NCI-H1694 treated with DMSO at 0.1 percent for 48 hours (cell line): Measurements from ENCODE around the gene FRMD4A.

Experiments used
- DNase-seq: peaks from one replicate; lab custom pipeline; 2025; lab: John Stamatoyannopoulos, UW

The FRMD4A gene

DNA sequence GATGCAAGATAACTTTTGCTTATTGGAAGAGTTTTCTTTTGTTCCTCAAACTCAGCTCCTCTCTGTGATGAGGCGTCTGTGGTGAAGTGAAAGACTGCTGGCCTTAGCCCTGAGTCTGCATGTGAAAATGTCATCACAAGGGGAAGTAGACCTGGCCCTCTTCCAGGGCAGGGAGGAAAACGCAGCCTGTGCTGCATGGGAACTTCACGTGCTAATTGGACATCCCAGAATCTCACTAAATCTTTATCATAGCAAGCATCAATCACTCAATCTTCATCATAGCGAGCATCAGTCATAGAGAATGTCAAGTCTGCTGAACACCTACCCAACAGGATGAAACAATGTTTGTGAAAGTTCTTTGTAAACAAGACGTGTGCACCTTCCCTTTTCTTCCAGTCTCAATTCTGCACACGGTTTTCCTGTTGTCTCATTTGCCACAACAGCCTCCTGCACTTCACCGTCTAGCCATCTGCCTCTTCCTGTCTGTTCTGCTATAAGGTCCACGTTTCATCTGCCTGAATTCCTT lies 314.6 kb downstream of the FRMD4A start:
- DNase-seq: no peak

DNA sequence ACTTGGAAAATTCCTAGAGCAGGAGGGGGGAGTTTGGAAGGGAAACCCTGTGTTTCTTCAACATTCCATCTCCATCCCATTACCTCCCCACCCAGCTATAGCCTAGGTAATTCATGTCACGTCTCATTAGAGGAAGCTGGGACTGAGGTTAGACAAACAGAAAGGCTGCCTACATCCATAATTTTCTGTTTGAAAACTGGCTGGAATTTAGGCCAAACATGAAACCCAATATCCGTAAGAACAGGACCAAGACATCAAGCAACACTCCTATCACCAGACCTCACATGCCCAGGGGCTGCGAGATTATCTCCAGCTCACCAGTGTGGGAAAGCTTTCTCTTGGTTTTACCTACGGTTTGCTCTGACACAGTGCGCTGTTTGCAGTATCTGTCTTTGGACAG lies 316.3 kb downstream of the FRMD4A start:
- DNase-seq: no peak

DNA sequence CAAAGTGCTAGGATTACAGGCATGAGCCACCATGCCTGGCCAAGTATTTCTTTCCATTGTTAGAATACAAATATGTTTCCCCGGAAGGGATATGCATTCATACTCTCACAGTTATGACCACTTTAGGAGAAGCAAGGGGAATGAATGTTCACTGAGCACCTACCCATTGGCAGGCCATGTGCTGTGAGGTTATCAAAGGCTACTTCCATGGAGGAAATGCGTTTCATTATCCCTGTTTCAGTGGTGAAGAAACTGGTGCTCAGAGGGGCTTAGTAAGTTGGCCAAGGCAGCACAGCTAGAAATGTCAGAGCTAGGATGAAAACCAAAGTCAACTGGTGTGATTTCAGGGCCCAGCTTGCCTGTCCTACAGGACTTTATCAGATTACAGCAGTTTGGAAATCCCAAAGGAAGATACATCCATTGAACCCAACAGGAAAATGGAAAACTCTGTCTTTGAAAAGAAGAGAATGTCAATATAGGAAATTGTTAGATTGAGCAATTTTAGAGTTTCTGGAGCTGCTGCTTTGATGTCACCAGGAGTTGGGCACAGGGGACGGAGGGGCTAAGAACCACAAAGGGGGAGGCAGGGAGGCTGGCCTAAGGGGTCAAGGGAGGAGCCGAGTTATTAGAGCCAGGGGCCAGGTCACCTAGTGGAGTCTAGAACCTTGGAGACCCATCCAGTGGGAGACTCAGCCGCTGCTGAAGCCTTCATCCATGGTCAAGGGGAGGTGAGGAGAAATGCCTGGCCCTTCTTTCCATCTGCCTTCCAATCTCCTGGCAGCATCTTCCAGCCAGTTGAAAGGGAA lies 319.8 kb downstream of the FRMD4A start:
- DNase-seq: no peak

DNA sequence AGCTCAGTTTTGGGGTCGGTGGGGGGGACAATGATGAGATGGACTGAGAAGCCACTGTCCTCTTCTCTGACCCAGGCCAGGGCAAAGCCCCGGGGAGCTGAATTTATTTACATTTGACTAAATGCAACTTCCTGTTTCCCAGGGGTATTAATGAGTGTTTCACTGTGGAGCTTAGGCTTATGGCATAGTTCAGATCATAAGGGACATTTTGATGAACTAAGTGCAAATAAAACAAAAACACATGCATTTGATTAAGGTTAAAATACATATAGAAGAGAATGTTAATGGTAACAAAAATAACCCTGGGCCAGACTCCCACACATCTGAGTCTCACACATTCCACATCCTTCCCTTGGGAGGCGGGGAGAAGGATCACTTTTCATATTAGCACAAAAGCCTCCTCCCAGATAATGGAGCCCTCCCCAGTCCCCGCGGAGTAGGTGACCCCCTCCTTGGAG lies 320.6 kb downstream of the FRMD4A start:
- DNase-seq: no peak

DNA sequence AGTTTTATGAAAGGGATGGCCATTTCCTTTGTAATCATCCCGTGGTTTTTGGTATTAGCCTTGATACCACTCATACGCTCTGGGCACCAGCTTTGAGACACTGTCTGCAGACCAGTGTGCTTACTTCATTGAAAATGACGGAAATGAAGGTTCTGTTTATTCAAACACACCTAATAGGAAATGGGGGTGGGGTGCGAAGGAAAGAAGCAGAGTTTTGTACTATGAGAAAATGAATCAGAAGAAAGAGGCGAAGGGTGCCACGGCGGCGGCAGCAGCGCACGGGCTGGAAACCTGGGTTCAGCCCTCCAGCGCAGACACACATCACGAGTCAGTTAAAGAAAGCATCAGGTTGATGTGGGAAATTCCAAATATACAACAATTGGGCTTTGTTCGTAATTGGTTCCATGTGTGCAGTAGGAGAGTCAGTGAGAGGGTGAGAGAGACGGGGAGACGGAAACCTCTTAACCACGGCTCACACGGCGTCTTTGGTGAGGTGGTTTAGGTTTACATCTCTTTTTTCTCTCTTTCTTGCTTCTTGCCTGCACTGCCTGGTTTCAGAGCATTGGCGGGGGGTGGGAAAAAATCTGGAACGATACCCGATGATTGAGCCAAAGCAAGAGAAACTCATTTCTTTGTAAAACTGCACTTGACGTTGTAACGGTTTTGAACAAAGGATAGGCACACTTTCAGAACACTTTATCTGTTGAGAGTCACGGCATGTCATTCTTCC lies 321.2 kb downstream of the FRMD4A start:
- DNase-seq: no peak

DNA sequence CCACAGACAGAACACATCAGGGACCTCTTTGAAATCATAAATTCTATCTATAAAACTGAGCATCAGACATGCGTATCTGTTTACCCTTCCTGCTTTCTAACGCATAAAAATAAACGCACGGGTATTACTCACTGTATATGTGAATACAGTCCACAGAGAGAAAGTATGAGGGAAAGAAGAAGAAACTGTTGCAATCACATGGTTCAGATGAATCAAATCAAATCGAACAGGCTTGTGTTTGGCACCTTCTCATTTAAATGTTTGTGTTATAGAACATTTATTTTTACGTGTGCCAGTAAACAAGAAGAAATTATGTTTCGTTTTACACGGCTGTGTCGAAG lies 322.0 kb downstream of the FRMD4A start:
- DNase-seq: no peak

DNA sequence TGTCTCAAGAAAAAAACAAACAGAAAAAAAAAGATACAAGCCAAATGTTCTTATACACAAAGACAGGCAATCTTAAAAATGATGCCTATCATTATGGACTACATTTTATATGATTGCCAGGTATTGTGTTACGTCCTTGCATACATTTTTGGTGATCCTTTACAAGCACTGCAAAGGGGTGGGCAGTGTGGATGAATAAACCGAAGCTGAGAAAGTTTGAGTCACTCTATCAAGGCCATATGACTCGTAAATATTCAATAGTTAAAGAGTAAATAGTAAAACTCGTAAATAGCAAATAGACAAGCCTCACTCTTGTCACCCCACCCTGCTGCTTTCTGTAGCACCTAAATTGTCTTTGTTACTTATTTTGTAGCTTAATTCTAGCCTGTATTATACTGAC lies 326.2 kb downstream of the FRMD4A start:
- no peak for DNase-seq

DNA sequence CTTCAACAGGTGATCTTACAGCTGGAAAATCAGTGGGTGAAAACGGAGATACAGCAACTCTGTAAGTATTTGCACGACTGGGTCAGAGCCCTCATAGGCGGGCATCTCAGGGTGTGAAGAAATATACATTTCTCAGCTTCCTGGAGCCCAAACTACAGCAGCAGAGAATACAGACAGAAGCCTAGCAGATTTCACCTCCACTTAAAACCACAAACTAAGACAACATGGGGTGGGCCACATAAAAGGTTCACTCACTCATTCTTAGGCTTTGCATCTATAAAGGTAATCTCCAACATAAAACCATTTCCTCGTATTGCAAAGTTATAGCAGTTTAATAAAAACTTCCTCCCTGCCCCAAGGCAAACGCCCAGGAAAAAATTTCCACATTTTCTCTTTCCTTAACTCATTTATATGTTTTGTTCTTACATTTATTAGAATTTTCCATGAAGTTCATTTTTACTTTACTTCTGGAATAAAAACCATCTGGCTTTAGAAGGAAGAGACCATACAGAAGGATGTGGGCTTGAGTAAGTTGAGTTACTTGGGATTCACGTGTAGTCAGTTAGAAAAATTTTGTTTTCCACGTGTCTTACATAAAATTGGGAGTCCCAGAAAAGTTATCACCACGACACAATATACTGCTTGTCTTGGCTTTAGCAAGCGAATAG lies 327.1 kb downstream of the FRMD4A start:
- DNase-seq: no peak

DNA sequence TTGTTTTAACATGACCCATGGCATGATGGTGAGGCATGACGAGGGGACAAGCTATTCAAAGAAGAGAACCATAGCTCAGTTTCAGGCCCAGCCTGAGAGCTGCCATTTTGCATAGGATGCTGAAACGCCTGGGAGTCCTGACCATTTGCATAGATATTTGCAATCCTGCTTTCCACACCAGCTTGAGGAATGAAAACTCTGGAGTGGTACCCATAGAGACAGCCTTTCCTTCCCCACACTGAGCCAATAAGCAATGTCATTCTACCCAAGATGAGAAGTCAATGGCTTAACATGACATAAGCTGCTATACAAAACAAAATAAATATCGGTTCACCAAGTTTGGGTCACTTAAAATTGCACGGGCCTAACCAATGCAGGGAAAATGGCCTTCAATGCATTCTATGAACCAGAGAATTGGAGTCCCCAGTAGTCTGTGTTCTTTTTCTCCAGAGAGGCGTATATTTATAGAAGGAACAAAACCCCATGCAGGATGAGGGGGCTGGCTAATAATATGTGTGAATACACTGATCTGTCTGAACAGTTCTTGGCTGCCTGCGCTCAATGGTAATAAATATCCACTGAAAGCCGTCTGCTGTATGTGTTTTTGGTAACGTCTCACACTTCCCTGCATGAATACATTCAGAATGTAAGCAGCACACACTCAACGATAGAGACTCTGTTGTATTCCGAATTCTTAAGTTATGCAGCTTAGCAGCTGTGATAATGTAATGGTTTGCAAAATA lies 329.3 kb downstream of the FRMD4A start:
- no peak for DNase-seq

DNA sequence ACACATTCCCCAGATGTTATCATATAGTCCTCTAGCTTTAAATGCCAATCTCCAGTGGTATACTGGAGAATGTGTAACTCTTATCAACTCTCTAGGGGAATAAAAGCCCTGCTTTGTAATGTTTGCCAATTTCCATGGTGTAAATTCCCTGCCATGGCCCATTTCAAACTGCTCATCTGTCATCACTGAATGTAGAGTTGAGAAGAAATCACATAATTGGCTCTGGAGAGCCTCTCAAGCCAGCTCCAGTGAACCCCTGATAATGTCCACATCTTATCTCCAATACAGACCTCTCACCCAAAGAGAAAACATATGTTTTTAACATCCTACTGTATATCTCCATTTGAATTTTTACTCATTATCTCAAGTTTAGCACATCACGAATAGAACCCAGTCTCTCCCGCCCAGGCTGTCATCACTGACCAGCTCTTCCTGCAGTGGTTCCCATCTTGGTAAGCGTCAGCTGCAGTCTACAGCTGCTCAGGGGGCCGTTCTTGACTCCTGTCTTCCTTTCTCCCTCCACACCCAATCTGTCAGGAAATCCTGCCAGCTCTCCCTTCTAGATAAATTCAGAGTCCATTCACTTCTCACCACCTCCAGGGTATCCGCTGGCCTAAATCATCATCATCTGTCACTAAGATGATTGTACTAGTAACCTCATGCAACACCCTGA lies 332.4 kb downstream of the FRMD4A start:
- DNase-seq: no peak

DNA sequence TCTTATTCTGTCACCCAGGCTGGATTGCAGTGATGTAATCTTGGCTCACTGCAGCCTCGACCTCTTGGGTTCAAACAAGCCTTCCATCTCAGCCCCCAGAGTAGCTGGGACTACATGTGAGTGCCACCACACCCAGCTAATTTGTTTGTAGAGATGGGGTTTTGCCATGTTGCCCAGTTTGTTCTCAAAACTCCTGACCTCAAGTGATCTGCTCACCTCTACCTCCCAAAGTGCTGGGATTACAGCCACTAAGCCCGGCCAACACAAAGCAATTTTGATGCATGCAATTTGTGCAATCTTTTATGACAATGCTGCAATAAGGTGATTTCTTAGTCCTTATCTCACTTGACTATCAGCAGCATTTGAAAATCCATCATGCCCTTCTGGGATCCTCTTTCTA lies 333.1 kb downstream of the FRMD4A start:
- no peak for DNase-seq

DNA sequence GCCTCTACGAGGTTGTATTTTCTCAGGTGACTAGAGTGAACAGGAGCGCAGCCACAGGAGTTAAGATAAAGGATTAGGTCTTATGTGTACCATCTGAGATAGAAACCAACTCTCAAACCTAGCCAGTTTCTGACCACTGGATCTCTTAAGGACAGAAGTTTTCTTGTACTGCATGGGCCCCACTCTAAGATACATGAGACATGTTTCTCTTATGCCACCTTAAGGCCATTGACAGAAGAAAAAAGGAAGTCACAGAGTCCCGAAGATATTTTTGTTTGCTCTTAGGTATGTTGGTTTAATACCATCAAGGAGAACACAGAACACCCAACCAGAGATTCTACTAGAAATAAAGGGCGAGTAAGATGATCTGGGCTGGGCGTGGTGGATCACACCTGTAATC lies 335.8 kb downstream of the FRMD4A start:
- no peak for DNase-seq

DNA sequence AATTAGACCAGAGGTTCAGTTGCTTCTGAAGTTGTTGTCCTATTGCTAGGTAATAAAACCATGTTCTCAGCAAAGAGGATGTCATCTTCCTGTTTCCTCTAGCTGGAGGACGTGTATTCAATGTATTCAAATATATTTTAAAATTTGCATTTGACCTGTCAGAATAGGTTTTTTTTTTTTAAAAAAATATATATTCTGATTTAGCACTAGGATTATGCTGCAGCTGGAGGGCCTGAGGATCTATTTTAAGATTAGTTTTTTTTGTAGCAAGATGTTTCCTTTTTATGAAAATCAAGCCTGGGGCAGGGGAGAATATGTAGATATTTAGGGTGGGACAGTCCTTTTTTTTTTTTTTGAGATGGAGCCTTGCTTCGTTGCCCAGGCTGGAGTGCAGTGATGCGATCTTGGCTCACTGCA lies 337.0 kb downstream of the FRMD4A start:
- no peak for DNase-seq

DNA sequence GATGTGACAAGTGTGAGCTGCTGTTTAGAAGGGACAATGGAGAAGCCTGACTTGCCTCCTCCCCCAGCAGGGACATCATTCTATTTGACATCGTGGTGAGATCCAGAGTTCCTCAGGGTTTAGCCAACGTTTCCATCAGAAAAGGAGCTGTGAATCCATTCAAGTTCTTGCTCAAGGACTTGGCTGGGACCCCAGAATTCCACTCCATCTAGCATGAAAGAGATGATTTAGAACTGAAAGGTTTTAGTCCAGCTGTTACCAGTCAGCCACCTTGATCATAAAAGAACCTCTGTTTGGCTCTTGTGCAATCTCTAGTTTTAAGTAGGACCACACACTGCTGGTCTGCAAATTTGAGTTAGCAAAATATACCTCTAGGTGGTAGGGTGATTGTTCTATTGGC lies 337.6 kb downstream of the FRMD4A start:
- DNase-seq: no peak

DNA sequence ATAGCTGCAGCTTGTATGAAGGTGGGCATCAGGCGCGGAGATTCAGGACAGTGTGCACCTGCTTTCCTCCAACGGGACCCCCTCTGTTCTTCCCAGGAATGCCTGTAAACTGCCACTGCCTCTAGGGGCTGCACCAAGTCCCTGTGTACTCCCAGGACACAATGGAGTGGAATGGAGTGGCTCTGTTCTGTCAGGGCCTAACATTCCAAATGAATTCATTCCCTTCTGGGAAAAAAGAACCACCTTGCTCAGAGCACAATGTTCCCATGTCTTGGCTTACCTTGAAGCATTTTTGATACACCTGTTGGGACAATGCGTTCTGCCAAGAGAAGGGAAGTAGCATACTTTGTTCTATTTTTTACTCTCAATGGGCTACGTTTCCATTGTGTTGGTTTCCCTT lies 339.4 kb downstream of the FRMD4A start:
- DNase-seq: no peak

DNA sequence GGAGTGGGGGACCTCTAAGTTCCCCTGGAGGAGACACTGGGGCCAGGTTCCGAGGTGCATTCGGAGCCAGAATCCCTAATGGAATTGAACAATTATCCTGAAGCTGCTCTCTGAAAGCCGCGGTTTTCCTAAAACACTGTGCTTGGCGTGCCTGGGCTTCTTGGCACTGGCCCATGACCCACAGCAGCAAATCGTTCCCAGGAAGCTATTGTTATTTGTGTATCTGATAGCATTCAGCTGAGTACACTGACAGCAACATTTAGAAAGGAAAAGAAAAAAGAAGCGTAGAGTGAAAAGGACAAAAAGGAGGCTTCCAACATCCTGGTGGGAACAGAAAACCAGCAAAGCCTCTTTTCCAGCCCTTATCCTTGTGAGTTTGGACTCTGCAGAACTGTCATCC lies 339.8 kb downstream of the FRMD4A start:
- no peak for DNase-seq

DNA sequence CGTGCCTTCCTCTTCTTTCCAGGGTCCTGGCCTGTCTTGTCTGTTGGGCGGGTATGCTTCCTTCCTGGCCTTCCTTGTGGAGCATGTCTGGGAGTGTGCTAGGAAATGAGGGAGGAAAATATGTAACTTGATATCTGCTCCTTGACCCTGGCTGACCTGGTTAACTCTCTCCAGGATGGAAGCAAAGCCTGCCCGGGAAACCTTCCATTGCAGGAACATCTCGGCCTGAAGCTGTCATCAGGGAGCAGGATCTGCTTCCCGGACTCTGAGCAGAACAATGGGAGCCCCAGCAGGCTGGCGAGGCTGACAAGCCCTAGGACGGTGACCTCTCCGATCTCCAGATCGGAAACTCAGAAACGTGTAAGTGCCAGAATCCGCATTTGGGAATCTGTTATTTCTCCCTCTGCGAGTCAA lies 340.3 kb downstream of the FRMD4A start:
- DNase-seq: no peak

DNA sequence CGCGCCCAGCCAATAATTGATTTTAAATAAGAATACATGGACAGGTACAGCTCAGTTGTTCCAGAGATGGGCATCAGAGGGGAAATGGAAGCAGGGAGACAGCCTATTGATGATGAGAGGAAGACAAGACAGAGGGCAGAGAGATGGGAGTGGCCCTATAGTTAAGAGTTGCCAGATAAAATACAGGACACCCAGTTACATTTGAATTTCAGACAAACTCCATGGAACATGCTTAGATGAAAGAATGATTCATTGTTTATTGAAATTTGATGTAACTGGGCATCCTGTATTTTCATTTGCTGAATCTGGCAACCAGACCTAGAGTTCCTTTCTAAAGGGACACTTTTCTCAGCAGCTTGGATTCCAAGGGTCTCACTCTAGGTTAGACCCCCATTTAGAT lies 341.1 kb downstream of the FRMD4A start:
- DNase-seq: no peak

DNA sequence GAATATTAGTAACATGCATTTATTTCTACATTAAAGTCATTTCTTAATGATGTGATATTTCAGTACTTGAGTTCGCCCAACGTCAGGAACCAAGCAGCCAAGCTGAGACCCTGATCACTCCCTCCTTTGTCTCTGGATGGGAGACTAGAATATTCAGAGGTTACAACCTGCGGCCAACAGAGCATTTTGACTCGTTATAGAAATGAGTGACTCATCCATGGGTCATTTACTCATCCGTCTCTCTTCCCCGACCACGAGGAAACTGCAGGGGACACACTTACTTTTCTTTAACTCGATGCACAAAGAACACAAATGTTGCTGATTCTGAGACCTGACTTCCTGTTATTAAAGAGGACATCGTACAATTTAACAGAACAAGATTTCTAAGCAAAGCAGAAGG lies 343.3 kb downstream of the FRMD4A start:
- DNase-seq: no peak

DNA sequence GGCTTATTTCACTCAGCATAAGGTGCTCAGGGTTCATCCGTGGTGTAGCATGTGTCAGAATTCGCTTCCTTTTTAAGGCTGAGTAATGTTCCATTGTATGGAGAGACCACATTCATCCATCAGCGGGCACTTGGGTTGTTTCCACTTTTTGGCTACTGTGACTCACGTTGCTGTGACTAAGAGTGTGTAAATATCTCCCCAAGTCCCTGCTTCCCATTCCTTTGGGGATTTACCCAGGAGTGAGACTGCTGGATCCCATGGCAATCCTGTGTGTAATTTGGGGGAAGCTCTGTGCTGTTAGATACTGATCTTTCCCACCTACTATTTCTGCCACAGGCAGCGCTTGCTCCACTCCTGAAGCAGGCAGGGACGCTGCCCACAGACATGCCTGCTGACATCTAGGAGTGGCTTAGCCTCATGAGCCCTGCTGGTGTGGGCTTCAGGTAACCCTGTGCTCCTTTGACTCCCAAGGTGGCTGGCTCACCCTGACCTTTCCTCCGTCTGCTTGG lies 346.0 kb downstream of the FRMD4A start:
- no peak for DNase-seq

DNA sequence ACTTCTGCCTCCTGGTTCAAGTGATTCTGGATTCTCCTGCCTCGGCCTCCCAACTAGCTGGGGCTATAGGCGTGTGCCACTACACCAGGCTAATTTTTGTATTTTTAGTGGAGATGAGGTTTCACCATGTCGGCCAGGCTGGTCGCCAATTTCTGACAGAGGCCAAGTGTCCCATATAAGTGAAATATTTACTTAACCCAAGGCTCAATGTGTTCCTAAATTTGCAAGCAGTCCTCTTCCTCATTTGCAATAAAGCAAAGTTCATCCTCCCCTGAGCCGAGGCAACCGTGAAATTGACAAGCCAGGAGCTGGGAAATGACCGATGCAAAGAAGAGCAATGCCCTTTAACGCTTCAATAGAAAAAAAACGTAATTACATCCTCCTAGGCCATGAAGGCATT lies 347.7 kb downstream of the FRMD4A start:
- no peak for DNase-seq
